HL-60 (cell line): ENCODE measurements around the gene UBE2K.
"Not testable (repeated sequence)": the region's sequence is repeated elsewhere in the genome, so short reads cannot be mapped to it uniquely, and the experiment has no call there.

ENCODE experiments used
- DNase-seq, 2 experiments: peaks; one replicate each; pipeline ENCODE4 v3.0.0-alpha.2; 2010 to 2020; ENCODE audit warnings: low read depth in 1 of 2, low spot score in 1 of 2
- H3K27ac ChIP-seq: fragments of 250-450 bp; sonication (Bioruptor Pico); replicated peaks from 2 replicates; pipeline ENCODE4 v1.5.1; 2020; ENCODE audit warnings: mild to moderate bottlenecking, moderate library complexity
- H3K27me3 ChIP-seq: fragments of 250-450 bp; sonication (Bioruptor Pico); 2 replicates; pipeline ENCODE4 v1.5.1; 2021; ENCODE audit warnings: mild to moderate bottlenecking, moderate library complexity; ENCODE audit not compliant: insufficient read depth, poor library complexity, severe bottlenecking
- H3K4me3 ChIP-seq: replicated peaks from 2 replicates; pipeline ENCODE4 v1.5.1; 2011; ENCODE audit warnings: mild to moderate bottlenecking, control low read depth, low read length; ENCODE audit not compliant: insufficient read depth
- CTCF ChIP-seq: IDR thresholded peaks from one replicate; pipeline ENCODE4 v1.5.1; 2011; ENCODE audit warnings: low read length, control low read depth, inconsistent platforms; ENCODE audit not compliant: insufficient read depth
- GABPA ChIP-seq: IDR thresholded peaks from 2 replicates; pipeline ENCODE4 v1.6.1; 2012; ENCODE audit warnings: low read depth
- POLR2AphosphoS5 ChIP-seq: IDR thresholded peaks from 2 replicates; pipeline ENCODE4 v1.6.1; 2012; ENCODE audit warnings: low read depth
- REST ChIP-seq: IDR thresholded peaks from 2 replicates; pipeline ENCODE4 v1.6.1; 2012; ENCODE audit warnings: low read depth; ENCODE audit not compliant: insufficient replicate concordance
- SPI1 ChIP-seq: IDR thresholded peaks from 2 replicates; pipeline ENCODE4 v1.6.1; 2012; ENCODE audit warnings: low read depth, mild to moderate bottlenecking, borderline replicate concordance

The UBE2K gene

GRCh38 chr4:39786838-39787237, 88.9 kb downstream of the UBE2K start:
- no peak for DNase-seq
- TF ChIP-seq REST: no peak
- TF ChIP-seq GABPA: no peak
- no peak for TF ChIP-seq SPI1
- TF ChIP-seq CTCF: no peak
- no peak for TF ChIP-seq POLR2AphosphoS5
- H3K27me3 ChIP-seq: no peaks in the 10 kb centered on the region
- H3K27ac ChIP-seq: no peak overlapping the region
- H3K4me3 ChIP-seq: no peak overlapping the region

- H3K27me3 ChIP-seq: no peaks in the 10 kb centered on the region
- no peak for TF ChIP-seq SPI1
- no peak for TF ChIP-seq GABPA
- no peak for TF ChIP-seq POLR2AphosphoS5
- TF ChIP-seq REST: no peak
- no peak for TF ChIP-seq CTCF
- no peak overlapping the region for H3K4me3 ChIP-seq
- no peak for DNase-seq
- H3K27ac ChIP-seq: no peak overlapping the region
Measured at GRCh38 chr4:39792128-39792527, 94.2 kb downstream of the UBE2K start.

GRCh38 chr4:39792529-39792928, 94.6 kb downstream of the UBE2K start:
- Histone ChIP-seq H3K27me3 (no peaks in the 10 kb centered on the region), H3K27ac (no peak overlapping the region), H3K4me3 (no peak overlapping the region)
- TF ChIP-seq GABPA (no peak), REST (no peak), CTCF (no peak), POLR2AphosphoS5 (no peak), SPI1 (no peak)
- no peak for DNase-seq

- not testable (repeated sequence) for DNase-seq, H3K4me3 ChIP-seq, H3K27ac ChIP-seq, H3K27me3 ChIP-seq
Measured at GRCh38 chr4:39792976-39793375, 95.0 kb downstream of the UBE2K start.
